SK-N-SH treated with all-trans-retinoic acid at 6 μM for 48 hours (cell line): Measurements from ENCODE around the gene ATP11C.

ENCODE experiments used
- ATAC-seq: fragments of 200-7000 bp; cut with Tn5 transposase; 3 replicates; pipeline ENCODE4 v1.9.1; 2020; ENCODE audit warnings: mild to moderate bottlenecking, moderate library complexity
- ARNTL ChIP-seq: fragments of 450-650 bp; formaldehyde crosslinking; IDR thresholded peaks from 2 replicates; pipeline ENCODE4 v1.5.0; 2020; ENCODE audit warnings: low read depth, mild to moderate bottlenecking, moderate library complexity, borderline replicate concordance
- BACH2 ChIP-seq: fragments of 250-450 bp; sonication (Bioruptor Pico); IDR thresholded peaks from 2 replicates; pipeline ENCODE4 v1.9.0; 2021; ENCODE audit warnings: mild to moderate bottlenecking, borderline replicate concordance
- ESRRG ChIP-seq: fragments of 250-450 bp; sonication (Bioruptor Pico); IDR thresholded peaks from 2 replicates; pipeline ENCODE4 v1.6.1; 2021; ENCODE audit warnings: mild to moderate bottlenecking
- GLIS3 ChIP-seq: fragments of 250-450 bp; sonication (Bioruptor Pico); IDR thresholded peaks from 2 replicates; pipeline ENCODE4 v1.5.0; 2020; ENCODE audit warnings: mild to moderate bottlenecking, moderate library complexity
- ISL1 ChIP-seq: fragments of 250-450 bp; sonication (Bioruptor Pico); IDR thresholded peaks from 2 replicates; pipeline ENCODE4 v2.1.2; 2022; ENCODE audit warnings: mild to moderate bottlenecking, moderate library complexity
- OSR1 ChIP-seq: fragments of 250-450 bp; sonication (Bioruptor Pico); IDR thresholded peaks from 2 replicates; pipeline ENCODE4 v1.8.0; 2022; ENCODE audit warnings: moderate library complexity, mild to moderate bottlenecking, inconsistent platforms
- RARB ChIP-seq: fragments of 250-450 bp; sonication (Bioruptor Pico); IDR thresholded peaks from 2 replicates; pipeline ENCODE4 v1.8.0; 2021; ENCODE audit warnings: mild to moderate bottlenecking, moderate library complexity
- SNAI2 ChIP-seq: fragments of 250-450 bp; sonication (Bioruptor Pico); IDR thresholded peaks from 2 replicates; pipeline ENCODE4 v1.5.0; 2020; ENCODE audit warnings: mild to moderate bottlenecking, moderate library complexity
- TCF4 ChIP-seq: fragments of 250-450 bp; sonication (Bioruptor Pico); IDR thresholded peaks from 2 replicates; pipeline ENCODE4 v1.8.0; 2021; ENCODE audit warnings: mild to moderate bottlenecking, moderate library complexity, borderline replicate concordance
- TOX ChIP-seq: fragments of 250-450 bp; sonication (Bioruptor Pico); IDR thresholded peaks from 2 replicates; pipeline ENCODE4 v1.8.0; 2021; ENCODE audit warnings: mild to moderate bottlenecking, moderate library complexity, borderline replicate concordance
- ZC3H10 ChIP-seq: fragments of 250-450 bp; sonication (Bioruptor Pico); IDR thresholded peaks from 2 replicates; pipeline ENCODE4 v1.5.1; 2021; ENCODE audit warnings: mild to moderate bottlenecking, moderate library complexity
- ZFP3 ChIP-seq: fragments of 250-450 bp; sonication (Bioruptor Pico); IDR thresholded peaks from 2 replicates; pipeline ENCODE4 v1.5.0; 2020; ENCODE audit warnings: mild to moderate bottlenecking, moderate library complexity
- ZFP30 ChIP-seq: fragments of 450-650 bp; formaldehyde crosslinking; IDR thresholded peaks from 2 replicates; pipeline ENCODE4 v1.5.0; 2022; ENCODE audit warnings: mild to moderate bottlenecking, moderate library complexity
- ZNF565 ChIP-seq: fragments of 450-650 bp; formaldehyde crosslinking; conservative IDR thresholded peaks from 2 replicates; pipeline ENCODE4 v1.5.0; 2020; ENCODE audit warnings: low read depth, mild to moderate bottlenecking, moderate library complexity
- ZNF70 ChIP-seq: fragments of 450-650 bp; formaldehyde crosslinking; IDR thresholded peaks from 2 replicates; pipeline ENCODE4 v1.5.0; 2020; ENCODE audit warnings: mild to moderate bottlenecking, moderate library complexity
- ZNF8 ChIP-seq: fragments of 450-650 bp; formaldehyde crosslinking; IDR thresholded peaks from 2 replicates; pipeline ENCODE4 v1.5.0; 2020; ENCODE audit warnings: mild to moderate bottlenecking, moderate library complexity
- TF ChIP-seq, protein P1 (sequence below): fragments of 250-450 bp; sonication (Bioruptor Pico); IDR thresholded peaks from 2 replicates; pipeline ENCODE4 v1.5.0; 2020; ENCODE audit warnings: mild to moderate bottlenecking, moderate library complexity
- TF ChIP-seq, protein P2 (sequence below): fragments of 250-450 bp; sonication (Bioruptor Pico); IDR thresholded peaks from 2 replicates; pipeline ENCODE4 v1.5.1; 2021; ENCODE audit warnings: mild to moderate bottlenecking, moderate library complexity
- TF ChIP-seq, protein P3 (sequence below): fragments of 250-450 bp; sonication (Bioruptor Pico); IDR thresholded peaks from 2 replicates; pipeline ENCODE4 v1.8.0; 2020; ENCODE audit warnings: mild to moderate bottlenecking, moderate library complexity, borderline replicate concordance
- TF ChIP-seq, protein P4 (sequence below): fragments of 250-450 bp; sonication (Bioruptor Pico); IDR thresholded peaks from 2 replicates; pipeline ENCODE4 v1.5.1; 2020; ENCODE audit warnings: low read depth, mild to moderate bottlenecking, moderate library complexity
- TF ChIP-seq, protein P5 (sequence below): fragments of 250-450 bp; sonication (Bioruptor Pico); IDR thresholded peaks from 2 replicates; pipeline ENCODE4 v1.8.0; 2021; ENCODE audit warnings: low read depth, mild to moderate bottlenecking, moderate library complexity, borderline replicate concordance

ATP11C gene

DNA sequence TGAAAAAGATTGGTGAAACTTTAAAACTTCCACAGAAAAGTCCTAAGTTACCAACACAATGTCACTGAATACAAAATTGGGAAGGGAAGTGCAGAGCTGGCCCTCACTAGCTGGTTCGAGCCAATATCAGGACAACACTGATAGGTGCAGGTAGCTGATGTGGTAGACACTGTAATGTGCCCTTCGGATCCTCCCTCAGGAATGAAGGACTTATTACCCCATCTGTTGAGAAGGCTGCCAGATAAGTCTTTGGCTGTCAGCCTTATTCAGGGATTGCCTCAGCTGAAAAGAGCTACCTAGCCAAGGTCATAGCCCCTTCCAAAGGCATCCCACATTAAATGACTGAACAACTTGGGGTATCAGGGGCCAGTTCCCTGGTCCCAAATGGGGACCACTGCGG is 230.2 kb downstream of the ATP11C start:
- no peak for ATAC-seq

DNA sequence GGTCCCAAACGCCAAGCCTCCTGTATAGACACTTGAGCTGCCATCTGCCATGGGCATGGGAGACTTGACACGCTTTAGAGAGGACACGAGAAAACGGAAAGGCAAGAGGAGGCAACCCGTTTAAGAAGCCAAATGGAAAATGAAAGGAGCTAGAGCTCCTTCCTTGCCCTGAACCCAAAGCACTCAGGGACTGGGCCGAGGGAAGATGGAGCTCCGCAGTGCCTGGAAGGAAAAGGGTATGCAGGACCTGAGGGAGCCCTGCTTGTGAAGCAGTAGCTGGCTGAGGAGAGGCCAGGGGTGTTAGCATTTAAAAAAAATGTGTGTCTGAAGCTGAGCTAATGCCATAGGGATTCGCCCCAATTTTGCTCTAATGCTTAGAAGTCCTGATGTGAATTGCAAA is 239.9 kb downstream of the ATP11C start:
- no peak for ATAC-seq
- TF ChIP-seq, protein P1, sequence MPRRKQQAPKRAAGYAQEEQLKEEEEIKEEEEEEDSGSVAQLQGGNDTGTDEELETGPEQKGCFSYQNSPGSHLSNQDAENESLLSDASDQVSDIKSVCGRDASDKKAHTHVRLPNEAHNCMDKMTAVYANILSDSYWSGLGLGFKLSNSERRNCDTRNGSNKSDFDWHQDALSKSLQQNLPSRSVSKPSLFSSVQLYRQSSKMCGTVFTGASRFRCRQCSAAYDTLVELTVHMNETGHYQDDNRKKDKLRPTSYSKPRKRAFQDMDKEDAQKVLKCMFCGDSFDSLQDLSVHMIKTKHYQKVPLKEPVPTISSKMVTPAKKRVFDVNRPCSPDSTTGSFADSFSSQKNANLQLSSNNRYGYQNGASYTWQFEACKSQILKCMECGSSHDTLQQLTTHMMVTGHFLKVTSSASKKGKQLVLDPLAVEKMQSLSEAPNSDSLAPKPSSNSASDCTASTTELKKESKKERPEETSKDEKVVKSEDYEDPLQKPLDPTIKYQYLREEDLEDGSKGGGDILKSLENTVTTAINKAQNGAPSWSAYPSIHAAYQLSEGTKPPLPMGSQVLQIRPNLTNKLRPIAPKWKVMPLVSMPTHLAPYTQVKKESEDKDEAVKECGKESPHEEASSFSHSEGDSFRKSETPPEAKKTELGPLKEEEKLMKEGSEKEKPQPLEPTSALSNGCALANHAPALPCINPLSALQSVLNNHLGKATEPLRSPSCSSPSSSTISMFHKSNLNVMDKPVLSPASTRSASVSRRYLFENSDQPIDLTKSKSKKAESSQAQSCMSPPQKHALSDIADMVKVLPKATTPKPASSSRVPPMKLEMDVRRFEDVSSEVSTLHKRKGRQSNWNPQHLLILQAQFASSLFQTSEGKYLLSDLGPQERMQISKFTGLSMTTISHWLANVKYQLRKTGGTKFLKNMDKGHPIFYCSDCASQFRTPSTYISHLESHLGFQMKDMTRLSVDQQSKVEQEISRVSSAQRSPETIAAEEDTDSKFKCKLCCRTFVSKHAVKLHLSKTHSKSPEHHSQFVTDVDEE: no peak
- TF ChIP-seq ZNF565 (CRISPR knock-in tag): no peak
- no peak for TF ChIP-seq ZNF70 (CRISPR knock-in tag)
- no peak for TF ChIP-seq OSR1 (CRISPR knock-in tag)
- TF ChIP-seq, protein P2, sequence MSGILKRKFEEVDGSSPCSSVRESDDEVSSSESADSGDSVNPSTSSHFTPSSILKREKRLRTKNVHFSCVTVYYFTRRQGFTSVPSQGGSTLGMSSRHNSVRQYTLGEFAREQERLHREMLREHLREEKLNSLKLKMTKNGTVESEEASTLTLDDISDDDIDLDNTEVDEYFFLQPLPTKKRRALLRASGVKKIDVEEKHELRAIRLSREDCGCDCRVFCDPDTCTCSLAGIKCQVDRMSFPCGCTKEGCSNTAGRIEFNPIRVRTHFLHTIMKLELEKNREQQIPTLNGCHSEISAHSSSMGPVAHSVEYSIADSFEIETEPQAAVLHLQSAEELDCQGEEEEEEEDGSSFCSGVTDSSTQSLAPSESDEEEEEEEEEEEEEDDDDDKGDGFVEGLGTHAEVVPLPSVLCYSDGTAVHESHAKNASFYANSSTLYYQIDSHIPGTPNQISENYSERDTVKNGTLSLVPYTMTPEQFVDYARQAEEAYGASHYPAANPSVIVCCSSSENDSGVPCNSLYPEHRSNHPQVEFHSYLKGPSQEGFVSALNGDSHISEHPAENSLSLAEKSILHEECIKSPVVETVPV (CRISPR knock-in tag): no peak
- TF ChIP-seq SNAI2 (CRISPR knock-in tag): no peak
- TF ChIP-seq, protein P3, sequence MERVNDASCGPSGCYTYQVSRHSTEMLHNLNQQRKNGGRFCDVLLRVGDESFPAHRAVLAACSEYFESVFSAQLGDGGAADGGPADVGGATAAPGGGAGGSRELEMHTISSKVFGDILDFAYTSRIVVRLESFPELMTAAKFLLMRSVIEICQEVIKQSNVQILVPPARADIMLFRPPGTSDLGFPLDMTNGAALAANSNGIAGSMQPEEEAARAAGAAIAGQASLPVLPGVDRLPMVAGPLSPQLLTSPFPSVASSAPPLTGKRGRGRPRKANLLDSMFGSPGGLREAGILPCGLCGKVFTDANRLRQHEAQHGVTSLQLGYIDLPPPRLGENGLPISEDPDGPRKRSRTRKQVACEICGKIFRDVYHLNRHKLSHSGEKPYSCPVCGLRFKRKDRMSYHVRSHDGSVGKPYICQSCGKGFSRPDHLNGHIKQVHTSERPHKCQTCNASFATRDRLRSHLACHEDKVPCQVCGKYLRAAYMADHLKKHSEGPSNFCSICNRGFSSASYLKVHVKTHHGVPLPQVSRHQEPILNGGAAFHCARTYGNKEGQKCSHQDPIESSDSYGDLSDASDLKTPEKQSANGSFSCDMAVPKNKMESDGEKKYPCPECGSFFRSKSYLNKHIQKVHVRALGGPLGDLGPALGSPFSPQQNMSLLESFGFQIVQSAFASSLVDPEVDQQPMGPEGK: no peak
- TF ChIP-seq ZFP30: no peak
- no peak for TF ChIP-seq TCF4 (CRISPR knock-in tag)
- TF ChIP-seq RARB (CRISPR knock-in tag): no peak
- TF ChIP-seq ESRRG: no peak
- no peak for TF ChIP-seq ARNTL (CRISPR knock-in tag)

More for the DNA sequence above, 230.2 kb downstream of the ATP11C start:
- TF ChIP-seq TOX (CRISPR knock-in tag): no peak
- TF ChIP-seq ZFP3 (CRISPR knock-in tag): no peak
- TF ChIP-seq TCF4 (CRISPR knock-in tag): no peak
- TF ChIP-seq, protein P3: no peak
- no peak for TF ChIP-seq ISL1 (CRISPR knock-in tag)
- TF ChIP-seq, protein P4, sequence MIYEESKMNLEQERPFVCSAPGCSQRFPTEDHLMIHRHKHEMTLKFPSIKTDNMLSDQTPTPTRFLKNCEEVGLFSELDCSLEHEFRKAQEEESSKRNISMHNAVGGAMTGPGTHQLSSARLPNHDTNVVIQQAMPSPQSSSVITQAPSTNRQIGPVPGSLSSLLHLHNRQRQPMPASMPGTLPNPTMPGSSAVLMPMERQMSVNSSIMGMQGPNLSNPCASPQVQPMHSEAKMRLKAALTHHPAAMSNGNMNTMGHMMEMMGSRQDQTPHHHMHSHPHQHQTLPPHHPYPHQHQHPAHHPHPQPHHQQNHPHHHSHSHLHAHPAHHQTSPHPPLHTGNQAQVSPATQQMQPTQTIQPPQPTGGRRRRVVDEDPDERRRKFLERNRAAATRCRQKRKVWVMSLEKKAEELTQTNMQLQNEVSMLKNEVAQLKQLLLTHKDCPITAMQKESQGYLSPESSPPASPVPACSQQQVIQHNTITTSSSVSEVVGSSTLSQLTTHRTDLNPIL (CRISPR knock-in tag): no peak
- TF ChIP-seq OSR1 (CRISPR knock-in tag): no peak
- TF ChIP-seq SNAI2 (CRISPR knock-in tag): no peak
- TF ChIP-seq, protein P5, sequence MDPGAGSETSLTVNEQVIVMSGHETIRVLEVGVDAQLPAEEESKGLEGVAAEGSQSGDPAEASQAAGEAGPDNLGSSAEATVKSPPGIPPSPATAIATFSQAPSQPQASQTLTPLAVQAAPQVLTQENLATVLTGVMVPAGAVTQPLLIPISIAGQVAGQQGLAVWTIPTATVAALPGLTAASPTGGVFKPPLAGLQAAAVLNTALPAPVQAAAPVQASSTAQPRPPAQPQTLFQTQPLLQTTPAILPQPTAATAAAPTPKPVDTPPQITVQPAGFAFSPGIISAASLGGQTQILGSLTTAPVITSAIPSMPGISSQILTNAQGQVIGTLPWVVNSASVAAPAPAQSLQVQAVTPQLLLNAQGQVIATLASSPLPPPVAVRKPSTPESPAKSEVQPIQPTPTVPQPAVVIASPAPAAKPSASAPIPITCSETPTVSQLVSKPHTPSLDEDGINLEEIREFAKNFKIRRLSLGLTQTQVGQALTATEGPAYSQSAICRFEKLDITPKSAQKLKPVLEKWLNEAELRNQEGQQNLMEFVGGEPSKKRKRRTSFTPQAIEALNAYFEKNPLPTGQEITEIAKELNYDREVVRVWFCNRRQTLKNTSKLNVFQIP (CRISPR knock-in tag): no peak
- TF ChIP-seq, protein P2 (CRISPR knock-in tag): no peak
- no peak for TF ChIP-seq ZNF565 (CRISPR knock-in tag)
- no peak for TF ChIP-seq GLIS3 (CRISPR knock-in tag)
- TF ChIP-seq ESRRG: no peak
- no peak for TF ChIP-seq BACH2 (CRISPR knock-in tag)
- no peak for TF ChIP-seq ZFP30
- TF ChIP-seq, protein P1: no peak
- no peak for TF ChIP-seq ZNF8 (CRISPR knock-in tag)
- no peak for TF ChIP-seq ZC3H10 (CRISPR knock-in tag)
- no peak for TF ChIP-seq ZNF70 (CRISPR knock-in tag)
